Mononuclear cell (primary cell): ENCODE results near the gene SAYSD1. TPM values are rescaled to one million over a fixed set of nuclear protein-coding genes. Genes with fewer than 3 reads are reported as not detected.
A peak's percentile ranks its signal among the peaks of the same experiment; 100 is the strongest.
"Not testable (repeated sequence)": the region's sequence is repeated elsewhere in the genome, so short reads cannot be mapped to it uniquely, and the experiment has no call there.

Experiments used
- H3K27me3 ChIP-seq: 2 replicates; pipeline ENCODE4 v1.6.0; 2011; ENCODE audit warnings: low read length, control low read depth; ENCODE audit not compliant: insufficient read depth
- H3K4me1 ChIP-seq: 2 replicates; pipeline ENCODE4 v1.5.1; 2011; ENCODE audit warnings: mild to moderate bottlenecking, low read length, control low read depth; ENCODE audit not compliant: insufficient read depth
- H3K4me3 ChIP-seq: 2 replicates; pipeline ENCODE4 v1.5.1; 2011; ENCODE audit warnings: mild to moderate bottlenecking, low read length, moderate library complexity
- H3K9me3 ChIP-seq: 2 replicates; pipeline ENCODE4 v1.5.1; 2011; ENCODE audit warnings: low read depth, mild to moderate bottlenecking, control low read depth, low read length
- total RNA-seq: library from RNA; depleted of rRNA; stranded (reverse); fragments of >200 nt; gene quantifications from one replicate; pipeline ENCODE4 v1.2.3, GENCODE V29; 2012

Gene SAYSD1, protein sequence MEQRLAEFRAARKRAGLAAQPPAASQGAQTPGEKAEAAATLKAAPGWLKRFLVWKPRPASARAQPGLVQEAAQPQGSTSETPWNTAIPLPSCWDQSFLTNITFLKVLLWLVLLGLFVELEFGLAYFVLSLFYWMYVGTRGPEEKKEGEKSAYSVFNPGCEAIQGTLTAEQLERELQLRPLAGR
- total RNA-seq = 16.4 TPM

DNA sequence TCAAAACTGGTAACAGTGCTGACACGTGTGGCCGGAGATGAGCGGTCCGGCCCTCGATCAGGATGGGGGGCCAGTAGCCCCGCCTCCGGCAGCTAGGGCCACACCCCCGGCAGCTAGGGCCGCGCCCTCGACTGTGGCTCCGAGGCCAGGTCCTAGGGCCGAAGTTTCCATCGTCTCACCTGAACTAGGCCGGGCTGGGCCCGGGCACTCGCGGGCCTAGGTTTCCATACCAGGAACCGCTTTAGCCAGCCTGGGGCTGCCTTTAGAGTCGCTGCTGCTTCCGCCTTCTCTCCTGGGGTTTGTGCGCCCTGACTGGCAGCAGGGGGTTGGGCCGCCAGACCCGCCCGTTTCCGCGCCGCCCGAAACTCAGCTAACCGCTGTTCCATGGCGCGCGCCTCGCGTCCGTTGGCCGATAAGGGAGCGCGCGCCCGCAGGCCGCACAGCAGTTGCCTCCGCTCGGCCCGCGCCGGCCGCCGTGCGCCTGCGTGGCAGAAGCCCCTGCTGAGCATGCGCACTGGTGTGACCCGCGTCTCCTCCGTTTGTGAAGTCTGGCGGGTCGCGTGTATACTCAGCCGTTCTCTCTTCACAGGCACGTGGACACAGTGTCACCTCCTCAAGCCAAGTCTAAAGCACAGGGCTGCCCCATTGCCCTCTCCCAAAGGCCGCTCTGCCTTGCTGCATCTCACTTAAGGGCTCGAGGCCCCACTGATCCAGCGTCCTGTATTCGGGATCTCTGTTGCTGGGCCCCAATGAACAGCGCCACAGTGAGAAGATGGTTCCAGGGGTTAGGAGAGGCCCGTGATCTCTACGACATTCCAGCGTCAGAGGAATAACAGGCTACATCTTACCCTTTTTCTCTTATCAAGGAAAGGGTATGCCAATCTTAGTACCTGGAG, at the start of gene SAYSD1:
TSS of gene SAYSD1 (minus strand) at position 483 of the 896 bp plus-strand sequence. CDS start at position 386, 97 bp downstream.
- Histone ChIP-seq H3K27me3 (no peaks in the 10 kb centered on the region), H3K4me3 (peak within 1 kb of the TSS; percentile 71), H3K9me3 (no peaks in the 10 kb centered on the region), H3K4me1 (peaks cover 15% of the 10 kb centered on the region)

- no peaks in the 10 kb centered on the region for H3K4me1 ChIP-seq
- H3K27me3 ChIP-seq = no peaks in the 10 kb centered on the region
- H3K4me3 ChIP-seq = no peak overlapping the region
Measured at GRCh38 chr6:39157511-39157910, 42.5 kb upstream of the SAYSD1 start.

DNA sequence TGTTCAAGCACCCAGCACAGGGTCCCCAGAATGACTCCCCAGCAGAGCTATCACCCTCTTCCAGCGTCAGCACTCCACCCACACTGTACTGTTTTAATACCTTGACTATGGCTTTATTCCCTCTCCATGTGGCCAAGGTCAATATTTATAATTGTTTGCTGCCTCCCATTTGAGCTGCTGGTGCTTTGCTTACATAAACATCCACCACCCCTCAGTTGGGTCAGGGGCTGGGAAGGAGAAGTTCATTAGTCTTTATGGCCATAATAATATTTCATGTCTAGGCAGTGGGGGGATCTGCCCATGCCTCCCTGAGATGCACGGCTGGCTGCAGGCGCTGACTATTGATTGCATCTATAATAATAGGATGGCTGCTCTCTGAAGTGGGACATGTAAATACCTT, 41.8 kb upstream of the SAYSD1 start:
- Histone ChIP-seq H3K4me3 (no peak overlapping the region), H3K4me1 (no peaks in the 10 kb centered on the region), H3K9me3 (no peaks in the 10 kb centered on the region), H3K27me3 (no peaks in the 10 kb centered on the region)

More at GRCh38 chr6:39157511-39157910, 42.5 kb upstream of the SAYSD1 start:
- H3K9me3 ChIP-seq = no peaks in the 10 kb centered on the region

DNA sequence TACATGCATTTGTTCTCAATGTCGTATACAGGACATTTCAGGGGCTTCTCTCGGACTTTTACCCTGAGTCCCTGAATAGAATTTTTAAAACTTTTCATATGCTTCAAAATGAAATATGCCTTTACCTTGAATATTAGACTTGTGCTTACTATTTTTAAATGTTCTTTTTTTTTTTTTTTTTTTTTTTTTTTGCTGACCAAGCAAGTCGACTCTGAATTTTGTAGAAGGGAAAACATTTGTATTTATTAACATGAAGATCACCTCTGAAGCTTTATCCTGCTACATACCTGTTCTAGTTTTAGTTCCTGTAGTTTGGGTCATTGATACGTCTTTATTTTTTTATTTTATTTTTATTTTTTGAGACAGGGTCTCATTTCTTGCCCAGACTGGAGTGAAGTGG, 39.7 kb upstream of the SAYSD1 start:
- Histone ChIP-seq H3K9me3 (no peaks in the 10 kb centered on the region), H3K4me1 (no peaks in the 10 kb centered on the region), H3K27me3 (peaks cover 6% of the 10 kb centered on the region), H3K4me3 (no peak overlapping the region)

DNA sequence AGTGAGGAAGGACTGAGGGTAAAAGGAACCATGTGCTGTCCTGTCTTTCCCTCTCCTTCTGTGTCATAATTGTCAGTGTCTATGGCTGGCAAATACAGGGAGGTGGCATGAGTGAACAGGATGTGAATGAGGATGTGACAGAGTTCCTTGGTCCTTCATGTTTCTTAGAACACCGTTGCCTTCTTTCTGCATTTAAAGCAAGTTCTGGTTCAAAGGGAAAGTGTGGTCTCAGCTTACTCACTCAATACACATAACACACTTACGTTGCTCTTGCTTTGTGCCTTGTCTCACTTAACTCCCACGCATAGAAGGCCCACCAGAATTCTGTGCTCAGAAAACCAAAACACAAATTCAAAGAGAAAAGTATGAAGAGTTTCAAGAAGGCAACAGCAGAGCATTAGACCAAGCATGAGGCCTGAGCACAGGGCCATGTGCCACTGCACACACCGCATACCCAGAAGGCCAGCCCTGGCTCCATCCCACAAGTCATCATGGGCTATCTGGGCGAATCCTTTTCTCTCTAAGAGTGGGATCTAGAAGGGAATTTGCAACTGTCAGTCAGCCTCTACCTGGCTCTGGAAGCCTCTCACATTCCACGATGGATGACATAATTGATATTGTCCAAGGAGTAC, 38.9 kb upstream of the SAYSD1 start:
- Histone ChIP-seq H3K4me3 (no peak overlapping the region), H3K27me3 (peaks cover 6% of the 10 kb centered on the region), H3K9me3 (no peaks in the 10 kb centered on the region), H3K4me1 (no peaks in the 10 kb centered on the region)

- Histone ChIP-seq H3K4me3 (no peak overlapping the region), H3K4me1 (no peaks in the 10 kb centered on the region)
Measured at GRCh38 chr6:39152262-39152661, 37.3 kb upstream of the SAYSD1 start.

GRCh38 chr6:39151211-39151610, 36.2 kb upstream of the SAYSD1 start:
- no peaks in the 10 kb centered on the region for H3K4me1 ChIP-seq
- H3K9me3 ChIP-seq = no peaks in the 10 kb centered on the region
- H3K4me3 ChIP-seq = no peak overlapping the region
- H3K27me3 ChIP-seq = peaks cover 6% of the 10 kb centered on the region

More at GRCh38 chr6:39152262-39152661, 37.3 kb upstream of the SAYSD1 start:
- Histone ChIP-seq H3K9me3 (no peaks in the 10 kb centered on the region), H3K27me3 (peaks cover 6% of the 10 kb centered on the region)

DNA sequence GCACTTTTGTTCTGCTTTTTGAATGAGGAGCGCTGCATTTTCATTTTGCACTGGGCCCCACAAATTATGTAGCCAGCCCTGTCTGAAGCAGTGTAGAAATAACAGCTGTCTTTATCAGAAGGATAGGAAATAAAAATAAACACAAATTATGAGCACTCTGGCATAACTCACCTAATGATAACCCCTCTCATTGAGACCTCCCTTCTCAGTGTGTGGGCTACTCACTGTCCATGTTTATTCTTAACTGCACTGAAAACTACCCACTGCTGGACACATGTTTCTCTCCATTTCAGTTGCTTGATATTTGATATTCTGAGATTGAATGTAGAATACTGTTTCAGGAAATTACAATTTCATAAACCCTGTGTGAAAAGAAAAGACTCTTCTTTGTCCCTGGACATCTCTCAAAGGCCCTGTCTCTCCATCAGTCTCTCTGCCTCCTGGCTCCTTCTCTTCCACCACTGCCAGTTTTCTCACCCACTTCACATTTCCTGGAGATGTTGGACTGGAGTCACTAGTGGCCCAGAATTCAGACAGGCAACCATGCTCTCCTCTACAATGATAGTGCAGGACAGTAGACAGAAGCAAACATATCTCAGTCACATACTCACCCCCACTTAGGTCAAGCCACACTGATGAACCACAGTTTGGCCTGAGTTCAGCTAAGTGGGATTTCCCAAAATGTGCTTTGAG, 29.6 kb upstream of the SAYSD1 start:
- H3K27me3 ChIP-seq = peaks cover 2% of the 10 kb centered on the region
- no peak overlapping the region for H3K4me3 ChIP-seq
- H3K4me1 ChIP-seq = no peaks in the 10 kb centered on the region
- H3K9me3 ChIP-seq = no peaks in the 10 kb centered on the region

DNA sequence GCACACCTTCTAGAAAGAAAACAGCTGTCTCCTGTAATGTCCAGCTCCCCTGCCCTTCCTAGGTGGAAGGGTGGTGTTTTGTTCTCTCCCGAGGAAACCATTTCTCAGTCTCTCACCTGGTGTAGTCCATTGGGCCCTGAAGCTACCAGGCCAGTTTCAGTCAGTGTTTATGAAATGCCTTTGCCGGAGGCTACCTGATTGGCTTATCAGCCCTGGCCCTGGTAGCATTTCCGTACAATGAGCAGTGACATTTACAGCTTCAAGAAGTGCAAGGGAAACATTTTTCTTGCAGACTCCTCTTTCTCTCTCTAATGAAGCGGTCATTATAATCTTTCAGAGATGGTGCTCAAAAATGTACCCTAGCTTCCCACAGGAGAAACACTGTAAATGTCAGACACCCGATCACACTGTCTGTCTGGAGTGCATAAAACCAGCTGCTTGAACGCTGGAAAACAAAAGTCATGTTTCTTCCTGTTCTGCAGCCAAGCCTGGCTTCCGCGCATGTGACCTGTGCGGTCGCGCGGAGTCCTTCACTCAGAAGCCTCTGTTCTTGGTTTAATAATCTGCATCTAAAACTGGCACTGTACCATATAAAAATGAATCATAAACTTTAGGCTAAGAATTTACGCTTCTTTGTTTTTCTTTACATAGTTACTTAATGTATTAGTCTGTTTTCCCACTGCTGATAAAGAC, 28.4 kb upstream of the SAYSD1 start:
- Histone ChIP-seq H3K27me3 (peaks cover 5% of the 10 kb centered on the region), H3K9me3 (no peaks in the 10 kb centered on the region), H3K4me3 (no peak overlapping the region), H3K4me1 (no peaks in the 10 kb centered on the region)

- H3K9me3 ChIP-seq = peaks cover 5% of the 10 kb centered on the region
- H3K4me3 ChIP-seq = no peak overlapping the region
- peaks cover 5% of the 10 kb centered on the region for H3K27me3 ChIP-seq
- no peaks in the 10 kb centered on the region for H3K4me1 ChIP-seq
Measured at GRCh38 chr6:39140556-39141167, 25.7 kb upstream of the SAYSD1 start.

- Histone ChIP-seq H3K9me3 (peaks cover 5% of the 10 kb centered on the region), H3K27me3 (peaks cover 5% of the 10 kb centered on the region), H3K4me3 (no peak overlapping the region), H3K4me1 (no peaks in the 10 kb centered on the region)
Measured at GRCh38 chr6:39137245-39137644, 22.3 kb upstream of the SAYSD1 start.

DNA sequence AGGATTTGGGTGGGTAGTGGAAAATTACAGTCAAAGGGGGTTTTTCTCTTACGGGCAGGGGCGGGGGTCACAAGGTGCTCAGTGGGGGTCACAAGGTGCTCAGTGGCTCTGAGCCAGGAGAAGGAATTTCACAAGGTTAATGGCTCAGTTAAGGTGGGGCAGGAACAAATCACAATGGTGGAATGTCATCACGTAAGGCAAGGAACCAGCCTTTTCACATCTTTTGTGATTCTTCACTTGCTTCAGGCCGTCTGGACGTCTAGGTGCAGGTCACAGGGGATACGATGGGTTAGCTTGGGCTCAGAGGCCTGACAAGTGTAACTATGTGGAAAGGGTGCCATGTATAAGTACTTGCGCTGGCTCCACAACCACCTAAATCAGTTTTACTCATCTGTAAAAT, 21.2 kb upstream of the SAYSD1 start:
- not testable (repeated sequence) for H3K9me3 ChIP-seq, H3K4me1 ChIP-seq, H3K27me3 ChIP-seq

GRCh38 chr6:39134761-39135160, 19.8 kb upstream of the SAYSD1 start:
- not testable (repeated sequence) for H3K27me3 ChIP-seq, H3K4me1 ChIP-seq

More for the DNA sequence above, 21.2 kb upstream of the SAYSD1 start:
- H3K4me3 ChIP-seq = not testable (repeated sequence)

DNA sequence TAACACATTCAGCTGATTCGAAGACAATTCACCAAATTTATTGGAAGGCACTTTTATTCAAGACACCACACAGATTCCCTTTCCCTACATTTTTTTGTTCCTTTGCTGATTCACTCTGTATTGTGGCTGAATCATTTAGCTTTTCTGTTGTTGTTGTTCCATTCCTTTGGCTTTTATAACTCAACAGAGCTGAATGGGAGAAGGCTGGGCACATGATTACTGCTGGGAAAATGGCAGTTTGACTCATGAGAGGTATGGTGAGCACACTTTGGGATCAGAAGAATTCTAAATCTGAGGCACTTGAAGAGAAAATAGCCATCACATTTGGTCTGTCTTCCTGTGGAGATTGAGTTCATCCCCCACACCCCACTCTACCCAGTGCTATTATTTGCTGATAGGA, 15.7 kb upstream of the SAYSD1 start:
- H3K9me3 ChIP-seq = no peaks in the 10 kb centered on the region
- H3K4me1 ChIP-seq = no peaks in the 10 kb centered on the region
- H3K27me3 ChIP-seq = no peaks in the 10 kb centered on the region
- no peak overlapping the region for H3K4me3 ChIP-seq

More at GRCh38 chr6:39134761-39135160, 19.8 kb upstream of the SAYSD1 start:
- H3K9me3 ChIP-seq, H3K4me3 ChIP-seq: not testable (repeated sequence)
